KMS-11 (cell line): ENCODE results near the gene KCNJ6.

Experiments used
- H2AFZ ChIP-seq: fragments of 200-600 bp; sonication (generic); 2 replicates; pipeline ENCODE4 v1.6.1; 2016; ENCODE audit warnings: antibody characterized with exemption, mixed run types, low read depth
- H3K27ac ChIP-seq: fragments of 200-600 bp; sonication (generic); 2 replicates; pipeline ENCODE4 v1.6.1; 2016; ENCODE audit warnings: mild to moderate bottlenecking, mixed run types
- H3K27me3 ChIP-seq: fragments of 200-600 bp; sonication (generic); 2 replicates; pipeline ENCODE4 v1.6.1; 2017; ENCODE audit warnings: mild to moderate bottlenecking, low read depth, mixed run types, moderate library complexity; ENCODE audit not compliant: insufficient read depth
- H3K36me3 ChIP-seq: fragments of 200-600 bp; sonication (generic); 2 replicates; pipeline ENCODE4 v1.6.1; 2017; ENCODE audit warnings: mild to moderate bottlenecking, mixed run types; ENCODE audit not compliant: insufficient read depth
- H3K4me1 ChIP-seq: fragments of 200-600 bp; sonication (generic); 2 replicates; pipeline ENCODE4 v1.6.1; 2016; ENCODE audit warnings: mild to moderate bottlenecking, low read depth, mixed run types; ENCODE audit not compliant: poor library complexity, severe bottlenecking
- H3K4me2 ChIP-seq: fragments of 200-600 bp; sonication (generic); 2 replicates; pipeline ENCODE4 v1.7.0; 2016; ENCODE audit warnings: mild to moderate bottlenecking, mixed run types
- H3K4me3 ChIP-seq: fragments of 200-600 bp; sonication (generic); IDR thresholded peaks from 2 replicates; pipeline ENCODE4 v1.6.1; 2017; ENCODE audit warnings: low read depth, low read length, mixed read lengths; ENCODE audit not compliant: insufficient read depth
- H3K79me2 ChIP-seq: fragments of 200-600 bp; sonication (generic); 2 replicates; pipeline ENCODE4 v1.6.1; 2016; ENCODE audit warnings: low read depth, mixed run types; ENCODE audit not compliant: insufficient read depth
- H3K9ac ChIP-seq: fragments of 200-600 bp; sonication (generic); 2 replicates; pipeline ENCODE4 v1.6.1; 2016; ENCODE audit warnings: mild to moderate bottlenecking, mixed run types
- H4K20me1 ChIP-seq: fragments of 200-600 bp; sonication (generic); 2 replicates; pipeline ENCODE4 v1.6.1; 2016; ENCODE audit warnings: mild to moderate bottlenecking, mixed run types; ENCODE audit not compliant: insufficient read depth
- TF ChIP-seq, protein P1 (sequence below): fragments of 200-600 bp; sonication (generic); conservative IDR thresholded peaks from 2 replicates; pipeline ENCODE4 v1.6.1; 2017; ENCODE audit warnings: low read depth, mild to moderate bottlenecking, antibody characterized with exemption, low read length, moderate library complexity, mixed read lengths

Gene KCNJ6

DNA sequence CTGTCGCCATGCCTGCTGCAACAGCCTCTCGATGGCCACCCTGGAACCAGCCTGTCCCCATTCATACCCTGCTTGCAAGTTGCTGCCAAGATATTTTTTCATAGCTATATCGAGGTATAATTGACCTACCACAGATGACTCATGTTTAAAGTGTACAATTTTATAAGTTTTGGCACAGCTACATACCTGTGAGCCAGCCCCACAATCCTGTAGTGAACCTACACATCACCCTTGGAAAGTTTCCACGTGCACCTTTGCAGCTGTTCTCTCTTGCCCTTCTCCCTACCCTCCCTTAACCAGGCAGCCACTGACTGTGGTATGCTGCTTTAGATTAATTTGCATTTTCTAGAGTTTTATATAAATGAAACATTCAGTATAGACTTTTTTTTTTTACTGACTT is 23.0 kb upstream of the KCNJ6 start:
- no peaks in the 10 kb centered on the region for H3K27me3 ChIP-seq
- H4K20me1 ChIP-seq = no peaks in the 10 kb centered on the region
- H3K4me2 ChIP-seq = no peak overlapping the region
- H3K4me3 ChIP-seq = no peak overlapping the region
- no peaks in the 10 kb centered on the region for H3K4me1 ChIP-seq
- H3K27ac ChIP-seq = no peak overlapping the region
- TF ChIP-seq, protein P1, sequence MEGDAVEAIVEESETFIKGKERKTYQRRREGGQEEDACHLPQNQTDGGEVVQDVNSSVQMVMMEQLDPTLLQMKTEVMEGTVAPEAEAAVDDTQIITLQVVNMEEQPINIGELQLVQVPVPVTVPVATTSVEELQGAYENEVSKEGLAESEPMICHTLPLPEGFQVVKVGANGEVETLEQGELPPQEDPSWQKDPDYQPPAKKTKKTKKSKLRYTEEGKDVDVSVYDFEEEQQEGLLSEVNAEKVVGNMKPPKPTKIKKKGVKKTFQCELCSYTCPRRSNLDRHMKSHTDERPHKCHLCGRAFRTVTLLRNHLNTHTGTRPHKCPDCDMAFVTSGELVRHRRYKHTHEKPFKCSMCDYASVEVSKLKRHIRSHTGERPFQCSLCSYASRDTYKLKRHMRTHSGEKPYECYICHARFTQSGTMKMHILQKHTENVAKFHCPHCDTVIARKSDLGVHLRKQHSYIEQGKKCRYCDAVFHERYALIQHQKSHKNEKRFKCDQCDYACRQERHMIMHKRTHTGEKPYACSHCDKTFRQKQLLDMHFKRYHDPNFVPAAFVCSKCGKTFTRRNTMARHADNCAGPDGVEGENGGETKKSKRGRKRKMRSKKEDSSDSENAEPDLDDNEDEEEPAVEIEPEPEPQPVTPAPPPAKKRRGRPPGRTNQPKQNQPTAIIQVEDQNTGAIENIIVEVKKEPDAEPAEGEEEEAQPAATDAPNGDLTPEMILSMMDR = no peak
- no peaks in the 10 kb centered on the region for H3K36me3 ChIP-seq
- H3K79me2 ChIP-seq = no peaks in the 10 kb centered on the region
- no peak overlapping the region for H3K9ac ChIP-seq
- no peak overlapping the region for H2AFZ ChIP-seq

DNA sequence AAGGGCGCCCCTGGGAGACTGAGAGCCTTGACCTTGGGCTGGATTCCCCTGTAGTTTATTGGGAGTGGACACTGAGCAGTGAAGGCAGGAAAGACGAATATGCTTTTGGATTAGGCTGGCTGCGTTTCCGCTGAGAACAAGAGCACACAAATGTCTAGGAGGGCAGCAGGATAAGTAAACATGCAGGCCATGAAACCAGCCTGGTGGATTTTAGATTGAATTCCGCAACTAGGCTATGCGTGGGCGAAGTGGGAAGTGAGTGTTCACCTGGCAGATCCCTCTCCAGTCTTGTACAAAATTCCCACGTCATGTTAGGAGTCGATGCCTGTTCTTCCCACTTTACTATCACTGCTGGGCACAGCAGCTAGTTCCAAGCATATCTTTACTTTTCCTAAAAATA is 21.4 kb upstream of the KCNJ6 start:
- H3K4me1 ChIP-seq = no peaks in the 10 kb centered on the region
- H3K27ac ChIP-seq = no peak overlapping the region
- no peak overlapping the region for H3K4me2 ChIP-seq
- no peaks in the 10 kb centered on the region for H3K79me2 ChIP-seq
- H3K9ac ChIP-seq = no peak overlapping the region
- no peak overlapping the region for H2AFZ ChIP-seq
- no peaks in the 10 kb centered on the region for H3K36me3 ChIP-seq
- H3K4me3 ChIP-seq = no peak overlapping the region
- no peaks in the 10 kb centered on the region for H3K27me3 ChIP-seq
- no peaks in the 10 kb centered on the region for H4K20me1 ChIP-seq
- TF ChIP-seq, protein P1 = no peak

DNA sequence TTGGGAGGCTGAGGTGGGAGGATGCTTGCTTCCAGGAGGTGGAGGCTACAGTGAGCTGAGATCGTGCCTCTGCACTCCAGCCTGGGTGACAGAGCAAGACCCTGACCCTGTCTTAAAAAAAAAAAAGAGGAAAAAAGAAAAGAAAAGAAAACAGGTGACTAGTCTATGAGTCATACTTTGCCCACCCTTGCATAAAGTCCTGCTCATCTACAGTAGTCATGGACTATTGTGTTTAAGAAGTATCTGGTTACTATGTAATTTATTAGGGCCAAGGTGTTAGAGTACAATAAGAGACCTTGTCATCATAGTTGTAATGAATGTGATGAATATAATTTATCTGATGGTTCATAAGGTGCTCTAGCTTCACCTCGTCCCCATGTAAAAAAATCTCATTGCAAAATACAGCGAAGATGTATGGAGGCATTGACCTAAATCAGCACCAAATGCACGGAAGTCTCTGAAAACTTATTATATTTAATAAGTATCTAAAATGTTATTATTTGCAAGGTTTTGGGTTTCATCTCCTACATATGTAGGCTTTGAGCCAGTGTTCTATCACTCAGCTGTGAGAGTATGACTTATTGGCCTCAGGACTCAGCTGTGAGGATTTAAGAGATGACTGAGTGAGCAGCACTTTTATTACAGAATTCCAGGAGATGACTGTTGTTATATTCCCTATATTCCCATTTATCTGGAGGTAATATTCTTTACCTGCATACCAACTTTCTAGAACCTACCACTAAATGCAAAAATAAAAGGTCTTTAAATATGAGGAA is 19.9 kb upstream of the KCNJ6 start:
- Histone ChIP-seq H3K4me1 (no peaks in the 10 kb centered on the region), H3K79me2 (no peaks in the 10 kb centered on the region), H3K36me3 (no peaks in the 10 kb centered on the region), H3K27ac (no peak overlapping the region), H3K27me3 (no peaks in the 10 kb centered on the region), H3K4me3 (no peak overlapping the region), H2AFZ (no peak overlapping the region), H4K20me1 (no peaks in the 10 kb centered on the region), H3K9ac (no peak overlapping the region), H3K4me2 (no peak overlapping the region)
- TF ChIP-seq, protein P1 = no peak

DNA sequence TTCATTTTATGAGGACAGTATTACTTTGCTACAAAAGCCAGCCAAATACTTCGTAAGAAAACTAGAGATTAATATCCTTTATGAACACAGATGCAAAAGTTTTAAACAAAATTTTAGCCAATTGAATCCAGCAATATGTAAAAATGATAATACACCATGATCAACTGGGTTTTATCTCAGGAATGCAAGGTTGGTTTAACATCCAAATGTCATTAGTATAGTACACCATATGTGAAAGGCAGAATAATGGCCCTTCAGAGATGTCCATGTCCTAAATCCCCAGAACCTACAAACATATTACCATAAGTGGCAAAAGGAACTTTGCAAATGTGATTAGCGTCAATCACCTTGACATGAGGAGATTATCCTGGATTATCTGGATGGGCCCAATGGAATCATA is 16.7 kb upstream of the KCNJ6 start:
- no peaks in the 10 kb centered on the region for H4K20me1 ChIP-seq
- TF ChIP-seq, protein P1 = no peak
- H3K4me2 ChIP-seq = no peak overlapping the region
- H3K4me3 ChIP-seq = no peak overlapping the region
- no peak overlapping the region for H2AFZ ChIP-seq
- no peak overlapping the region for H3K27ac ChIP-seq
- H3K9ac ChIP-seq = no peak overlapping the region
- H3K27me3 ChIP-seq = no peaks in the 10 kb centered on the region
- no peaks in the 10 kb centered on the region for H3K36me3 ChIP-seq
- H3K79me2 ChIP-seq = no peaks in the 10 kb centered on the region
- H3K4me1 ChIP-seq = no peaks in the 10 kb centered on the region
